ENCODE results near the gene E2F8.

DNA sequence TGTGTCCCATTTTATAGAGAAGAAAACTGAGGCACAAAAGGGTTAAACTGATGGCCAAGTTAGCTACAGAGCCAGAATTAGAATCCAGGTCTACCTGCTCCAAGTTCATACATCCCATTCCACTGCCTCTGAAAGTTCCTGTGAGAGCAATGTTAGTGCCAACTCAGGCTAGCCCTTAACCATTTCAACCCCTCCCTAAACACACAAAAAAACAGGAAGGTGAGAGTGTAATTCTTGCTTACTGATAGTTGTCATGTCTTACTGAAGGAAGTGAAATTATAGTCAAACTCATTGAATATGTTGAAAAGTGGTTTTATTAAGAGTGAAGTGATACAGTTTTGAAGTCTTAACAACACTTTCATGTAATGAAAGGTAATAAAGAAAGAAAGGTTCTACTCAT lies 2.9 kb upstream of the E2F8 start:
- TF ChIP-seq POLR2A (IDR thresholded peaks at IDR 0.05) = no peak
- TF ChIP-seq, protein P1, sequence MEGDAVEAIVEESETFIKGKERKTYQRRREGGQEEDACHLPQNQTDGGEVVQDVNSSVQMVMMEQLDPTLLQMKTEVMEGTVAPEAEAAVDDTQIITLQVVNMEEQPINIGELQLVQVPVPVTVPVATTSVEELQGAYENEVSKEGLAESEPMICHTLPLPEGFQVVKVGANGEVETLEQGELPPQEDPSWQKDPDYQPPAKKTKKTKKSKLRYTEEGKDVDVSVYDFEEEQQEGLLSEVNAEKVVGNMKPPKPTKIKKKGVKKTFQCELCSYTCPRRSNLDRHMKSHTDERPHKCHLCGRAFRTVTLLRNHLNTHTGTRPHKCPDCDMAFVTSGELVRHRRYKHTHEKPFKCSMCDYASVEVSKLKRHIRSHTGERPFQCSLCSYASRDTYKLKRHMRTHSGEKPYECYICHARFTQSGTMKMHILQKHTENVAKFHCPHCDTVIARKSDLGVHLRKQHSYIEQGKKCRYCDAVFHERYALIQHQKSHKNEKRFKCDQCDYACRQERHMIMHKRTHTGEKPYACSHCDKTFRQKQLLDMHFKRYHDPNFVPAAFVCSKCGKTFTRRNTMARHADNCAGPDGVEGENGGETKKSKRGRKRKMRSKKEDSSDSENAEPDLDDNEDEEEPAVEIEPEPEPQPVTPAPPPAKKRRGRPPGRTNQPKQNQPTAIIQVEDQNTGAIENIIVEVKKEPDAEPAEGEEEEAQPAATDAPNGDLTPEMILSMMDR (IDR thresholded peaks at IDR 0.05) = no peak

All from body of pancreas (tissue), 4 donors.